GM12878 (cell line): ENCODE results near the gene TPCN1. TPM values are rescaled to one million over a fixed set of nuclear protein-coding genes. Genes with fewer than 3 reads are reported as not detected.

Experiments used
- ATF2 ChIP-seq: IDR thresholded peaks from 2 replicates; pipeline ENCODE4 v1.6.1; 2012; ENCODE audit warnings: low read length, inconsistent platforms
- BACH1 ChIP-seq: fragments of 450-650 bp; IDR thresholded peaks from 2 replicates; pipeline ENCODE4 v1.6.1; 2017; ENCODE audit warnings: mild to moderate bottlenecking, borderline replicate concordance
- CEBPZ ChIP-seq: fragments of 150-350 bp; IDR thresholded peaks from 2 replicates; pipeline ENCODE4 v1.6.1; 2016; ENCODE audit warnings: low read depth, low read length
- EZH2 ChIP-seq: IDR thresholded peaks from 2 replicates; pipeline ENCODE4 v1.6.1; 2012; ENCODE audit warnings: low read depth, mild to moderate bottlenecking, control low read depth, inconsistent platforms, low read length, borderline replicate concordance; ENCODE audit not compliant: control insufficient read depth
- FOXK2 ChIP-seq: fragments of 450-650 bp; IDR thresholded peaks from 2 replicates; pipeline ENCODE4 v1.6.1; 2017; ENCODE audit warnings: mild to moderate bottlenecking, moderate library complexity
- MEF2A ChIP-seq: IDR thresholded peaks from 2 replicates; pipeline ENCODE4 v1.6.1; 2011; ENCODE audit warnings: low read depth, mild to moderate bottlenecking, low read length, moderate library complexity; ENCODE audit not compliant: insufficient read depth
- NFYA ChIP-seq: IDR thresholded peaks from 2 replicates; pipeline ENCODE4 v1.6.1; 2011; ENCODE audit warnings: low read depth, mild to moderate bottlenecking, low read length, improper control_type of control experiment, borderline replicate concordance
- NR2C1 ChIP-seq: fragments of 450-650 bp; IDR thresholded peaks from 2 replicates; pipeline ENCODE4 v1.6.1; 2017; ENCODE audit warnings: antibody characterized with exemption, mild to moderate bottlenecking, moderate library complexity
- SRF ChIP-seq, 2 experiments: IDR thresholded peaks; 2 replicates each; pipeline ENCODE4 v1.6.1; 2011; ENCODE audit warnings: low read depth in 2 of 2, low read length in 2 of 2, mild to moderate bottlenecking in 1 of 2, moderate library complexity in 1 of 2
- polyA plus RNA-seq, 11 experiments: library from polyadenylated mRNA; depleted of rRNA in 4 of 11; unstranded in 6 of 11; stranded (reverse) in 5 of 11; fragments of >200 nt; fragmentation: Nextera tagmentation in 4 of 11; fragmentation: Illumina TruSeq in 1 of 11; extraction: Ambion mirVana in 4 of 11; extraction: Trizol in 1 of 11; gene quantifications; 1 replicate in 1 of 11; 2 replicates in 10 of 11; pipeline versions ENCODE4 v1.2.1 to v1.2.3, GENCODE V29; 2011 to 2016; ENCODE audit warnings: inconsistent platforms in 2 of 11, missing spikeins in 2 of 11, low read depth in 1 of 11
- total RNA-seq, 4 experiments: library from RNA; depleted of rRNA in 3 of 4; stranded (reverse); fragments of >200 nt in 3 of 4; fragmentation: Illumina TruSeq in 1 of 4; extraction: Trizol in 1 of 4; gene quantifications; 2 replicates each; pipeline versions ENCODE4 v1.2.1 to v1.2.3, GENCODE V29; 2013 to 2021

Gene TPCN1
- total and polyA plus RNA-seq, 10 of the 15 experiments (the other 5 are each of a cell fraction or from before 2014, with no cell fraction given), result 0.79 to 30.9 (median 19.4) TPM

- TF ChIP-seq CEBPZ (no peak), MEF2A (no peak), NR2C1 (no peak), EZH2 (no peak), FOXK2 (no peak), SRF (IDR thresholded peaks at IDR 0.05; ENCODE audit: low read depth in 2 of 2, low read length in 2 of 2) (no peak), ATF2 (no peak), NFYA (peak; percentile 11; the same call in 1 of the 2 replicates), BACH1 (no peak)
Observed at GRCh38 chr12:113184900-113185179, 36.4 kb upstream of the TPCN1 start (continued).
